HG02938 (cell line): Measurements from ENCODE around the gene SSC5D.
A peak's percentile ranks its signal among the peaks of the same experiment; 100 is the strongest.

Experiments
- ATAC-seq: cut with Tn5 transposase; IDR thresholded peaks from one replicate; pipeline ENCODE4 v1.9.1; 2021; ENCODE audit warnings: mild to moderate bottlenecking, moderate library complexity; ENCODE audit not compliant: unreplicated experiment

SSC5D gene

DNA sequence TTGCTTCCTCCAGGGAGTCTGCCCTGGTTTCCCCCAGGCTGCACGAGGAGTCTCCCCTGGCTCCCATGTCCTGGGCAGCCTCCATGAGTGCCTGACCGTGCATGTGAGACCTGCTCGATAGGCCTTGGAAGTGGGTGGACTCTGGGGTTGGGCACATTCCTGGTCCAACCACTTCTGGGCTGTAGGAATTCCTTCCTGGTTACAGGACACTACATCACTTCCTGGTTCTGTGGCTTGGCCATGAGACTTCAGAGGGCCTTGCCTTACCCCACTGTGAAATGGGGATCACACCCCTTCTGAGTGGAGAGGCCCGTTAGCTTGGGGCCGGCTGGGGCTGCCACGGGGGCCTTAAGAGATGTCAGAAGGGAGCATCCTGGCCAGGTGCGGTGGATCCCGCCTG is 15.8 kb upstream of the SSC5D start:
- ATAC-seq = no peak

DNA sequence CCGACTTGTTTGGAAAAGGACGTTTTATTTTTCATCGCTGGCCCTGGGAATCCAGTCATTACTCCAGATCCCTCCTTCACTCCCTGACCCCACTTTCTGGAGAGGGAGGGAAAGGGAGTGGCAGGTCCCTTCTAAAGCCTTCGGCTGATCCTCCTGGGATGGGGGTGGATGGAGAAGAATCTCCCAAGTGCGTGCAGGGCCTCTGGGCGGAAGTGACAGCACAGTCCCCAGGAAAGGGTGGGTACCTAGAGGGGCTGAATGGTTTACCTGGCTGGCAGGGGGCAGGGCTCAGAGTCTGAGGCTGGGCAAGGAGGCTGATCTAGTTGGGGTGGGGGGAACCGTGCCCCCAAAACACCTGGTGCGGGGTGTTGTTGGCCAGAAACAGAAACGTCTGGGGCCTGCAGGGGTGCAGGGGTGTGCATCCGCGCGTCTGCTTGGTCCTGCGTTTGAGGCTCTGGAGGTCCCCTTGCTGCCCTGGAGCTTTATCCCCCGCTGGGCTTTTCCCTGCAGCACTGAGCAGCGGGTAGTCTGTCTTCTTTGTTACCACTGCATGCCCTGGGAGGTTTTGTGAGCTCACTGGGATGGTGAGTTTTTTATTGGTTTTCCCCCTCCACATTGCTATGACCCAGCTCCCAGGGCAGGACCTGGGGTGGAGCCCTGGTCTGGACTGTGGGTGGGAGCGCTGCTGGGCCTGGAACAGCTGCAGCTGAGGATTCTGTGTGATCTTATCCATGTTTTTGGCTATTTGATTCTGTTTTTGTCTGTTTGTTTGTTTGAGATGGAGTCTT is 14.8 kb upstream of the SSC5D start:
- no peak for ATAC-seq

DNA sequence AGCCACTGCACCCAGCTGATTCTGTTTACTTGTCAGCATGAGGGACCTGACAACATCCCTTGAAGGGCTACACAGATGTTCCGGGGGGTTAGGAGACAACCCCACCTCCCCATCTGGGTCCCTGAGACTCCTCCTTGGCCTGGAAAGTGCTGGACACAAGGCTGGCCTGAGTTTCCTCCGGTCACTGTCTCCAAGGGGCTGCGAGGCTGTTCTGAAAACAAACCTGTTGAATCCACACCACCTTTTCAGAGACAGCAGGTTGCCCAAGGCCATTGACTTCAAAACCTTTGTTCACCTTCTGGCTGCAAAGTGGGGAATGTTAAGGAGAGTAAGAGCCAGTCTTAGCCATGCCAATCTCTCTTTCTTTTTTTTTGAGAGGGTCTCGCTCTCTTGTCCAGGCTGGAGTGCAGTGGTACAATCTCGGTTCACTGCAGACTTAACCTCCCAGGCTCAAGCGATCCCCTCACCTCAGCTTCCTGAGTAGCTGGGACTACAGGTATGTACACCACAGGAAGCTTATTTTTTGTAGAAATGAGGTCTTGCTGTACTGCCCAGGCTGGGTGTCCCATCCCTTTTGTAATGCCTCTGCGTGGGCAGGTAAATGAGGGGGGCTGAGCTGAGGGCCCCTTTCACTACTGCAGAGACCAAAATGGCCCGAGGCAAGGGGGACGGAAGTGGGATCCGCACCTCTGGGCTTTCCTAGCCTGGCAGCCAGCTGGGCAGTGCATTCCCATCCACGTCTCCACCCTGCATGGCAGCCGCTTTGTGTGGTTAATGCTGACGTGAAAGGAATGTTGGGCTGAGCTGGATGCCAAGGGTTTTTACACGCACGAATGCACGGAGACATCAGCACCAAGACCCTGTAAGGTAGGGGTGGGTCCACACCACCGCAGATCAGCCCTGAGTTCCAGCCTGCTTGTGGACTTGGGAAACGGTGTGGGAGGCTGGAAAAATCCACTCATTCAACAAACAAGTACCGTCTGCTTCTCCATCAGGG is 13.7 kb upstream of the SSC5D start:
- no peak for ATAC-seq

DNA sequence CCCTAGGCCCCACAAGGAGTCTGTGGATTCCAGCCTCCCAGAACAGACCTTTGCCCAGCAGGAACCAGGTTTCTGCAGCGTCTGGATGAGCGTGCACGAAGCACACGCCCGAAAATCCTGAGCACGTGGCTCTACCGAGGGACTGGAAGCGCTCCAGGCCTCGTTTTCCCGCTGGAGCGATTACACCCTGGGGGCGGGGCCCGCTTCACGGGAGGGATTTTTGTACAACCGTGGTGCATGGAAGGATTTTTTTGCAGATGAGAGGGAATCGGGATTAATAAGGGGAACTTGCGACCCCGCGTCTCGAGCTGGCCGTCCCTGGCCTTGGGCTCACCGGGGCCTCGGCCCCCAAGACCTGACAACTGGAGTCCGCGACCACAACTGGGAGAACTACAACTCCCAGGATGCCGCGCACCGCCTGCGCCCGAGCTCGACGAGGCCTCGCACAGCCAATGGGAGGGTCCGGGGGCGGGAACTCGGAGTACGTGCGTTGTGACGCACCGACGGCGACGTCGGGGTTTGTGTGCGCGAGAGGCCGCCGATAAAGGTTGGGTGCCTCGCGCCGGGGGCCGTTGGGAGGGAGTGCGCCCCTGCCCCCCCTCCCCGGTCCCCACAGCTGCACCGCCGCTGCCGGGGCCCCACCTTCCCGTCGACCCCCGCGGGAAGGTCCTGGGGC is 12.0 kb upstream of the SSC5D start, which contains the start of gene ZNF628:
Gene ZNF628 (plus strand): TSS at position 518 of the 676 bp plus-strand sequence. CDS start 3,294 bp downstream, outside the sequence.
- ATAC-seq = peak; percentile 83

DNA sequence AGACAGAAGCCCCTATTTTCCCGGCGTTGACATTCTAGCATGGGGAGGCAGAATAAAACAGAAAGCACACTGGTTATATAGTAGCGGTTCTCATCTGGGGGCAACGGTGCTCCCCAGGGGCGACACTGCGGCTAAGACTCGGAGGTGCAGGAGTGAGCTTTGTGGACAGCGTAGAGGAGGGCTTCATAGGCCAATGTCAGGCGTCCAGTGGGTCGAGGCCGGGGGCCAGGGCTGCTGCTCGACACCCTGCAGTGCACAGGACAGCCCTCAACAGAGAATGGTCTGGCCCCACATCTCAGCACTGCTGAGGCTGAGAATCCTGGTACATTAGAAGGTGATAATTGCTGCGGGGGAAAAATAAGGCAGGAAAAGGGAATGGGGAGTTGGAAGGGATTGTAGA is 10.3 kb upstream of the SSC5D start:
- no peak for ATAC-seq

DNA sequence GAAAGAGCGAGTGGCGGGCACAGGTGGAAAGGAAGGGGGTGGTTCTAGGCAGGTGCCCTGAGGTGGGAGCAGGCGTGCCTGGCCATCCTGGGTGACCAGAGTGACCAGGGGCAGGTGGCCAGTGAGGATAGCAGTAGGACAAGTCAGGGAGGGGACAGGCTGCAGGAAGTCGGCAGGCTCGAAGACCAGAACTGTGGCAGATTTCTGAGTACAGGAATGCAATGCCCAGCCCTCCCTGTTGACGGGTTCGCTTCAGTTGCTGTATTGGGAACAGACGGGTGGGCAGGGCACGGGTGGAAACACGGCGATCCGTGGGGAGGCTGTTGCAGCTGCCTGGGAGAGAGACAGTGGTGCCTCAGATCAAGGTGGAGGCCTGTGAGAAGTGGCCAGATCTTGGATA is 9.9 kb upstream of the SSC5D start:
- no peak for ATAC-seq

DNA sequence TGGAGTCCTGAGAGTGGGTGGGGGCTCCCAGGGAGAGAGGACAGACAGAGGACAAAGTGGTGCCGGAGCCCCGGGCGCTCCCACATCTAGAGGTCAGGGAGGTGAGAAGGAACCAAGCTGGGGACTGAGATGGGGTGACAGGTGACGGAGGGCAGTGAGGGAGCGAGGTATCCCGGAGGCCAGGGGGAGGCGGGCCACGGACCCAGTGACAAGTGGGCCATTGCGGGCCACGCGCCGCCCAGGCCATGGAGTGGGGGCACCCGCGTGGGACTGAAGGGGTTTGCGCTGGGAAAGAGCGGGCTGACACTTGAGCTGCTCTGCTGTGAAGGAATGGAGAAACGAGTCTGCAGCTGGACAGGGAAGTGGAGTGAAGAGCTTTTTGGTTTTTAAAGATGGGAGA is 9.2 kb upstream of the SSC5D start:
- no peak for ATAC-seq

DNA sequence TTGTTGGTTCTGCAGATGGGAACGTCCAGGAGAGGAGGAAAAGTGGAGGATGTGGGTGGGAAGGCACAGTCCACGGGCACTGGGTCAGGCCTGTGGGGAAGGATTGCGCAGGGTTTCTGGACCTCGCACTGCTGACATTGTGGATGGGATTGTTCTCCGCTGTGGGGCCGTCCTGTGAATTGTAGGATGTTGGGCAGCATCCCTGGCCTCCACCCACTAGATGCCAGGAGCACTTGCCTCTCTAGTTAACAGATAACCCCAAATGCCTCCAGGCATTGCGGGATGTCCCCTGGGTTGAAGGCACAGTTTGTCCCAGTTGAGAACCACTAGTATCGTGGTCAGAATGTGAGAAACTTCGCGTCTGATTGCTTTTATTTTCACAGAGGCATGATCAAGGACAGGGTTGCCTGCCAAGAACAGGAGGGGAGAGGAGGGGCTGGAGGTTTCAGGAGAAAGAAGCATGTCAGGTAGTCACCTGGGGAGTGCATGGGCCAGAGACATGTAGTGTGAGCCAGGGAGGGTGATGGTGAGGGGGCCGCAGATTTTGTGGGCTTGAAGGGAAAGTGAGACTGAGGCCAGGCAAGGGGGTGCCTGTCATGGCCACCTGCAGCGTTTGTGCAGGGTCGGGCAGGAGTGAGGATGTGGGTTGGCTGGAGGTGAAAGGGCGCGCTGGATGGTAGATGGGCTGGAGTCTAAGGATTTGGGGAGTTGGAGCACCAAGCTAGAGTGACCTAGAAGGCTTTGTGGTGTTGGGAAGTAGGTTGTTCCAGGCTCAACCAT is 8.6 kb upstream of the SSC5D start:
- no peak for ATAC-seq

DNA sequence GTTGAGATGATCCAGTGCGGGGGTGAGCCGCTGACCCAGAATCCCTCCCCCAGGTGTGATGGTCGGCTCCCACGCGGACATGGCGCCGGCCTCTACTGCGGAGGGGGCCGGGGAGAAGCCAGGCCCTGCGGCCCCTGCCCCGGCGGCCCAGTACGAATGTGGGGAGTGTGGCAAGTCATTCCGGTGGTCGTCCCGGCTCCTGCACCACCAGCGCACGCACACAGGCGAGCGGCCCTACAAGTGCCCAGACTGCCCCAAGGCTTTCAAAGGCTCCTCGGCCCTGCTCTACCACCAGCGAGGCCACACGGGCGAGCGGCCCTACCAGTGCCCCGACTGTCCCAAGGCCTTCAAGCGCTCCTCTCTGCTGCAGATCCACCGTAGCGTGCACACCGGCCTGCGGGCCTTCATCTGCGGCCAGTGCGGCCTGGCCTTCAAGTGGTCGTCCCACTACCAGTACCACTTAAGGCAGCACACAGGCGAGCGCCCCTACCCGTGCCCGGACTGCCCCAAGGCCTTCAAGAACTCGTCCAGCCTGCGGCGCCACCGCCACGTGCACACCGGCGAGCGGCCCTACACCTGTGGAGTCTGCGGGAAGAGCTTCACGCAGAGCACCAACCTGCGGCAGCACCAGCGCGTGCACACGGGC is 7.0 kb upstream of the SSC5D start:
- ATAC-seq = no peak

DNA sequence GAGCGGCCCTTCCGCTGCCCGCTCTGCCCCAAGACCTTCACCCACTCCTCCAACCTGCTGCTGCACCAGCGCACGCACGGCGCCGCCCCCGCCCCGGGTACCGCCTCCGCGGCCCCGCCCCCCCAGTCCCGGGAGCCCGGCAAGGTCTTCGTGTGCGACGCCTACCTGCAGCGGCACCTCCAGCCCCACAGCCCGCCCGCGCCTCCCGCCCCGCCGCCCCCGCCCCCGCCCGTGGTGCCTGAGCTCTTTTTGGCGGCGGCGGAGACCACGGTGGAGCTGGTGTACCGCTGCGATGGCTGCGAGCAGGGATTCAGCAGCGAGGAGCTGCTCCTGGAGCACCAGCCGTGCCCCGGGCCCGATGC is 6.5 kb upstream of the SSC5D start:
- no peak for ATAC-seq

DNA sequence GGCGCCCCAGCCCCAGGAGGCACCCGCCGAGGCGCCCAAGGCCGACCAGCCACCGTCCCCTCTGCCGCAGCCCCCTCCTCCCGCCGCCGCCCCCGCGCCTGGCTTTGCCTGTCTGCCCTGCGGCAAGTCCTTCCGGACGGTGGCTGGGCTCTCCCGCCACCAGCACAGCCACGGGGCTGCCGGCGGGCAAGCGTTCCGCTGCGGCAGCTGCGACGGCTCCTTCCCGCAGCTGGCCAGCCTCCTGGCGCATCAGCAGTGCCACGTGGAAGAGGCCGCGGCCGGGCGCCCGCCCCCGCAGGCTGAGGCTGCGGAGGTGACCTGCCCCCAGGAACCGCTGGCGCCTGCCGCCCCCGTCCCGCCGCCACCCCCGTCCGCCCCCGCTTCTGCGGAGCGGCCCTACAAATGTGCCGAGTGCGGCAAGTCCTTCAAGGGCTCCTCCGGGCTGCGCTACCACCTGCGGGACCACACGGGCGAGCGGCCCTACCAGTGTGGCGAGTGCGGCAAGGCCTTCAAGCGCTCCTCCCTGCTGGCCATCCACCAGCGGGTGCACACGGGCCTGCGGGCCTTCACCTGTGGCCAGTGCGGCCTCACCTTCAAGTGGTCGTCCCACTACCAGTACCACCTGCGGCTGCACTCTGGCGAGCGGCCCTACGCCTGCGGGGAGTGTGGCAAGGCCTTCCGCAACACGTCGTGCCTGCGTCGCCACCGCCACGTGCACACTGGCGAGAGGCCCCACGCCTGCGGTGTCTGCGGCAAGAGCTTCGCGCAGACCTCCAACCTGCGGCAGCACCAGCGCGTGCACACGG is 5.9 kb upstream of the SSC5D start:
- no peak for ATAC-seq

DNA sequence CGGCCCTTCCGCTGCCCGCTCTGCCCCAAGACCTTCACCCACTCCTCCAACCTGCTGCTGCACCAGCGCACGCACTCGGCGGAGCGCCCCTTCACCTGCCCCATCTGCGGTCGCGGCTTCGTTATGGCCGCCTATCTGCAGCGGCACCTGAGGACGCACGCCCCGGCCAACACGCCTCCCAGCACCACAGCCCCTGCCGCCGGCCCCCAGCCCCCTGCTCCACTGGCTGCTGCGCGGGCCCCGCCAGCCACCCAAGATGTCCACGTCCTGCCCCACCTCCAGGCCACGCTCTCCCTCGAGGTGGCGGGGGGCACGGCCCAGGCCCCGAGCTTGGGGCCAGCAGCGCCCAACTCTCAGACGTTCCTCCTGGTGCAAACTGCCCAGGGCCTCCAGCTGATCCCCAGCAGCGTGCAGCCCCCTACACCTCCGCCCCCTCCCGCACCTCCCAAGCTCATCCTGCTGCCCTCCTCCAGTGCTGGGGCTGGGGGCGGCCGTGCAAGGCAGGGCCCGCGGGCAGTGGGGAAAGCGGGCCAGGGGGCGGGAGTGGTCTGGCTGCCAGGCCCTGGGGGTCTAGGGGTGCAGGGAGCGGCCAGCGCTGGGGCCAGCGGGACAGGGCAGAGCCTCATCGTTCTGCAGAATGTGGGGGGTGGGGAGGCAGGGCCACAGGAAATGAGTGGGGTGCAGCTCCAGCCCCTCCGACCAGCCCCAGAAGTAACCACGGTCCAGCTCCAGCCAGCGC is 5.1 kb upstream of the SSC5D start:
- ATAC-seq = no peak

DNA sequence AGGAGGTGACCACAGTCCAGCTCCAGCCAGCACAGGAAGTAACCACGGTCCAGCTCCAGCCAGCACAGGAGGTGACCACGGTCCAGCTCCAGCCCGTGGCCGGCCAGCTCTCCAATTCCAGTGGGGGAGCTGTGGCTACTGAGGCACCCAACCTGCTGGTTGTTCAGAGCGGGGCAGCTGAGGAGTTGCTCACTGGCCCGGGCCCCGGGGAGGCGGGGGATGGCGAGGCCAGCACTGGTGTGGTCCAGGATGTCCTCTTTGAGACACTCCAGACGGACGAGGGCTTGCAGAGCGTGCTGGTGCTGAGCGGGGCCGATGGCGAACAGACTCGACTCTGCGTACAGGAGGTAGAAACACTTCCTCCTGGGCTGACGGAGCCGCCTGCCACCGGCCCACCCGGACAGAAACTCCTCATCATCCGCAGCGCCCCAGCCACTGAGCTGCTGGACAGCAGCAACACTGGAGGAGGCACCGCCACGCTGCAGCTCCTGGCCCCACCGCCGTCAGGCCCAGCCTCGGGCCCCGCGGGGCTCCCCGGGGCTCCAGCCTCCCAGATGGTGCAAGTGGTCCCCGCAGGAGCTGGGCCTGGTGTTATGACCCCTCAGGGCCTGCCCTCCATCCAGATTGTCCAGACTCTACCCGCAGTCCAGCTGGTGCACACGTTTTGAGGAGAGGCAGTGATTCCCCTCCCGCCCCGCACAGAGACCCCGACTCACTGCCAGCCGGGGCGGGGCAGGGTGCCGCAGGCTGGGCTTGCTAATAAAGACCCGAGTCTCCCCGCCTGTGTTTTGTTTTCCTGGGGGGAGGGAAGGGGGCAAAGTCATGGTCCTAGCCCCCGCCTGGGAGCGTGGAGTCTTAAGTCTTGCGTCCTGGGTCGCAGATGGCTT is 4.3 kb upstream of the SSC5D start:
- ATAC-seq = no peak

DNA sequence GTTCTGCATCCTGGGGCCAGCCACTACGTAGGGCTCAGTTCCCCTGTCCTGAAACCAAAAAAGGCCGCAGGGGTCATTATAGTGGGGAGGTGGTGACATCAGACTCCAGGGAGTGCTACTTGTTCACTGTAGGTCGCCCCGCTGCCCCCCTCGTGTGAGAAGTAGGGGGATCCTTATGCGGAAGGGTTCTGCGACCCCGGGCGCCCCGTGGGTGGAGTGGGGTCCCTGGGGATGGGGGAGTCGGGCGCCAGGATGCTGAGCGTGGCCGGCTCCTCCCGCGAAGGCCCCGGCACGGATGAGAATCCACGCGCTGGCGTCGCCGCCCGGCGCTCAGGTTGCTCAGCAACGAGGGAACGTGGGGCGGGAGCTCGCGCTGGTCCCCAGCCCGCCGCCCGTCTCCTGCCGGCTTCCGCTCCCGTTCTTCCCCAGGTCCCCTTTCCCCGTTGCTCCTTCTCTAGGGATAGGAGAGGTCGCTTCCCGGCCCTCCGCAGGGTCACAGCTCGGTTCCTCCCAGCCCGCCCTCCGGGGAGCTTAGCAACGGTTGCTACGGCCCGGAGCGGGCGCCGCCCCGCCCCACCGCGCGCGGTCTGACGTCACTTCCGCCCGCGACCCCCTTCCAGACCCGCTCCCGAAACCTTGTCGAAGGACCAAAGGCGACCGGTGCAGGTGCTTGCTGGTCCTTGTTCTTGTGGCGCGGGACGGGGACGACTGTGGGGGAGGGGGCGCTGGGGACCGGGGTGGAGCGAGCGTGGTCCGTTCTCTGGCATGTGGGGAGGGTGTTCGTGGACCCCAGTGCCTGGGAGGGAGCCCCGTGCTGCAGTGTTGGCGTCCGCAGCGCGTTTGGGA is 3.4 kb upstream of the SSC5D start, which contains the start of gene NAT14:
Gene NAT14 (plus strand): TSS at position 596 of the 846 bp plus-strand sequence. CDS start 521 bp downstream, outside the sequence.
- no peak for ATAC-seq

DNA sequence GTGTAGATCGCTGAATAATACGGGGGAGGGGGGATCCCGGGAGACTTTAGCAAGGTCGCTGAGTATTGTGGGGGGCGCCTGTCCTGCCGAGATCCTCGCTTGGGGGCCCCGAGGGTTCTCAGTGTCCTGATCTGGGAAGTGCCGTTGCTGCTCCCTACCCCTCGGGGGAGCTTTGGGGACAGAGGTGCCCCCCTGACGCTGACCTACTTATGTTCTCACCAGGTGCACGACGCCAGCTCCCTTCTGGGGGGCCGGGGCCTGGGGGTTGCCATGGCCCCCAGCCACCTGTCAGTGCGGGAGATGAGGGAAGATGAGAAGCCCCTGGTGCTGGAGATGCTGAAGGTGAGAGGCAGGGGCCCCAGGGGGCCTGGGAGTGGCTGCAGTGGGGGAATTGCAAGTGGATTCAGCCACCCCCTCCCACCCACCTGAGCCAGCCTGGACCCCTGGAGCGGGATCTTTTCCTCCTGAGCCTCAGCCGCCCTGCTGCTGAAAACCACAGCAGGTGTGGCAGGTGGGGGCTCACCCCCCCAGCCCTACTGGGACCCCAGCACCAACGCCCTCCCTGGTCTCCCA is 2.7 kb upstream of the SSC5D start:
- ATAC-seq = no peak
